Heart left ventricle (tissue), 13 donors: ENCODE data around the gene KIAA0825.

ENCODE experiments used
- CTCF ChIP-seq, 12 donors: fragments of 200-600 bp; sonication (generic) in 4 of 12; IDR thresholded peaks; one replicate each; pipeline versions ENCODE4 v1.5.0 to v1.8.0; 2018 to 2022; ENCODE audit warnings: antibody characterized with exemption in 12 of 12, mild to moderate bottlenecking in 5 of 12
- POLR2A ChIP-seq, 2 donors: fragments of 450-650 bp; IDR thresholded peaks; one replicate each; pipeline ENCODE4 v1.6.1; 2017; ENCODE audit warnings: antibody characterized with exemption in 2 of 2, mild to moderate bottlenecking in 2 of 2, moderate library complexity in 2 of 2
- donor health status: ischemic (EF 13 %, LVEDD 7.1; RV severe dilation, severe dysfunction).
- donor health status: DM: no; HTN: yes; CAD: no.
- donor health status: DM: no; HTN: no; CAD: no.
- donor health status: ischemic (EF 25% LVEDD 6.9; RV normal size, moderate dysfunction).
- donor health status: ischemic (EF 25% LVEDD 5.7; RV mildly dilated, moderate dysfunction).
- donor health status: ischemic (EF 35%, LVEDD 5.7; RV mildly dilated, moderate dysfunction).
- donor health status: nonischemic (EF 11% LVEDD 7.7; RV severe dilation, severe dysfunction).
- donor health status: DM: yes; HTN: yes; CAD: no.
- donor health status: PGD.
- donor health status: ischemic (EF 29% LVEDD 5.4; RV normal size, mild dysfunction).
- donor health status: nonischemic (EF 23%, LVEDD 6.1; RV moderate dilation, normal function).

GRCh38 chr5:94505327-94506068 lies 112.9 kb downstream of the KIAA0825 start:
- no peak for TF ChIP-seq CTCF (IDR thresholded peaks at IDR 0.05)
- no peak for TF ChIP-seq POLR2A (IDR thresholded peaks at IDR 0.05)
